Fibroblast of mammary gland (primary cell): Measurements from ENCODE around the gene ENTR1.

Experiments
- DNase-seq: peaks from one replicate; pipeline ENCODE4 v3.0.0-alpha.2; 2010; ENCODE audit warnings: low read depth
- H3K4me3 ChIP-seq: 2 replicates; pipeline ENCODE4 v1.5.1; 2011; ENCODE audit warnings: low read depth, mild to moderate bottlenecking, low read length, moderate library complexity; ENCODE audit not compliant: control insufficient read depth
- CTCF ChIP-seq: conservative IDR thresholded peaks from 2 replicates; pipeline ENCODE4 v1.5.1; 2011; ENCODE audit warnings: low read depth, low read length, inconsistent platforms; ENCODE audit not compliant: control insufficient read depth, insufficient read depth

ENTR1 gene

GRCh38 chr9:136378170-136379002 lies 32.0 kb downstream of the ENTR1 start:
- TF ChIP-seq CTCF, result no peak
- no peak overlapping the region for H3K4me3 ChIP-seq
- DNase-seq, result no peak

GRCh38 chr9:136377341-136378169 lies 32.9 kb downstream of the ENTR1 start:
- DNase-seq, result no peak
- TF ChIP-seq CTCF, result no peak
- H3K4me3 ChIP-seq, result no peak overlapping the region

- no peak for TF ChIP-seq CTCF
- no peak overlapping the region for H3K4me3 ChIP-seq
- no peak for DNase-seq
Observed at GRCh38 chr9:136376457-136376856, 34.0 kb downstream of the ENTR1 start.

GRCh38 chr9:136375096-136375495 lies 35.3 kb downstream of the ENTR1 start:
- TF ChIP-seq CTCF, result no peak
- no peak for DNase-seq

GRCh38 chr9:136374183-136374575 lies 36.2 kb downstream of the ENTR1 start:
- no peak overlapping the region for H3K4me3 ChIP-seq
- DNase-seq, result no peak
- TF ChIP-seq CTCF, result no peak

More at GRCh38 chr9:136375096-136375495, 35.3 kb downstream of the ENTR1 start:
- no peak overlapping the region for H3K4me3 ChIP-seq

- H3K4me3 ChIP-seq, result no peak within 1 kb of the TSS
- DNase-seq, result no peak
Observed at GRCh38 chr9:136373300-136374182, 36.9 kb downstream of the ENTR1 start, which contains the start of gene CARD9. CARD9 (minus strand) TSS chr9:136373669; CDS start chr9:136372078, 1,591 bp downstream.

More at GRCh38 chr9:136373300-136374182, 36.9 kb downstream of the ENTR1 start, which contains the start of gene CARD9:
- no peak for TF ChIP-seq CTCF
